ENCODE measurements around the gene FAM168A. TPM values are rescaled to one million over a fixed set of nuclear protein-coding genes. Genes with fewer than 3 reads are reported as not detected.

FAM168A gene
- total and polyA plus RNA-seq, 2 of the 8 experiments (the other 6 are each of a cell fraction or from before 2014, with no cell fraction given), result 17.1 to 21.6 TPM

- H3K9ac ChIP-seq (replicated peaks in 1 of 4; ENCODE audit: extremely low read depth in 1 of 4, low read depth in 3 of 4, low read length in 3 of 4), result no peak overlapping the region
- ChIA-PET POLR2A (ENCODE audit: partially characterized antibody) (interaction anchor here (0.9 to 1.7 kb wide), 4 partner anchors 8 to 84 kb away, joined by 3 to 5 read pairs (median 4); no protein-coding TSS in a partner anchor), CTCF (ENCODE audit: partially characterized antibody) (interaction anchor here (0.5 to 59.1 kb wide), 39 partner anchors 9 to 1322 kb away, joined by 3 to 1456 read pairs (median 5); no protein-coding TSS in a partner anchor)
- H3K4me2 ChIP-seq (ENCODE audit: insufficient read depth in 1 of 2, low read depth in 2 of 2, low read length in 2 of 2), result no peak overlapping the region
- H3K4me3 ChIP-seq (ENCODE audit: extremely low read depth in 1 of 4, insufficient read depth in 2 of 4, low read depth in 3 of 4, low read length in 4 of 4), result no peak overlapping the region
- H2AFZ ChIP-seq (ENCODE audit: low read length), result no peak overlapping the region
- H4K5ac ChIP-seq (ENCODE audit: insufficient read length, low read depth, low read length), result no peak overlapping the region
- no peak overlapping the region for H3K4ac ChIP-seq (replicated peaks; ENCODE audit: insufficient read length, low read depth, low read length)
- H2BK12ac ChIP-seq (ENCODE audit: low read depth, low read length), result no peak overlapping the region
- H3K23ac ChIP-seq (ENCODE audit: insufficient read length), result no peak overlapping the region
- no peak overlapping the region for H2BK15ac ChIP-seq (ENCODE audit: low read length)
- no peak overlapping the region for H3K18ac ChIP-seq (ENCODE audit: extremely low read depth, low read length)
- H3K79me1 ChIP-seq (ENCODE audit: low read depth, low read length), result no peaks in the 10 kb centered on the region
- no peaks in the 10 kb centered on the region for H3K9me3 ChIP-seq (ENCODE audit: insufficient read depth in 2 of 2, low read depth in 1 of 2, low read length in 1 of 2)
- no peak overlapping the region for H2BK5ac ChIP-seq (ENCODE audit: low read depth, low read length)
- H3K36me3 ChIP-seq (ENCODE audit: control insufficient read depth in 2 of 4, insufficient read depth in 4 of 4, low read length in 3 of 4), result no peaks in the 10 kb centered on the region
- no peaks in the 10 kb centered on the region for H3K79me2 ChIP-seq (ENCODE audit: control insufficient read depth in 1 of 2, insufficient read depth in 2 of 2, low read length in 2 of 2)
- H2AK5ac ChIP-seq (ENCODE audit: low read depth, low read length), result no peak overlapping the region
- no peak overlapping the region for H3K14ac ChIP-seq (ENCODE audit: insufficient read length)
- H3K23me2 ChIP-seq (ENCODE audit: low read depth, low read length), result no peaks in the 10 kb centered on the region
- peaks cover 4 to 9% of the 10 kb centered on the region in 2 experiments for H4K20me1 ChIP-seq (replicated peaks in 1 of 2; ENCODE audit: control insufficient read depth in 1 of 2, insufficient read depth in 2 of 2, low read length in 2 of 2)
- no peak for TF ChIP-seq ZNF274 (IDR thresholded peaks at IDR 0.05; ENCODE audit: borderline replicate concordance, extremely low read depth, low read length)
- no peak for TF ChIP-seq EZH2 (IDR thresholded peaks at IDR 0.05; ENCODE audit: low read depth, low read length, severe bottlenecking)
- TF ChIP-seq RNF2 (IDR thresholded peaks at IDR 0.05; ENCODE audit: borderline replicate concordance, low read depth, low read length, missing control alignments, poor library complexity, severe bottlenecking), result no peak
- no peak for TF ChIP-seq PHF8 (conservative IDR thresholded peaks at IDR 0.05; ENCODE audit: low read depth, low read length)
- TF ChIP-seq SIRT6 (IDR thresholded peaks at IDR 0.05; ENCODE audit: low read length), result no peak
- no peak overlapping the region for H3K27ac ChIP-seq (ENCODE audit: low read depth, low read length)
- H4K8ac ChIP-seq (ENCODE audit: extremely low read depth, insufficient read depth, low read length), result no peak overlapping the region
- DNase-seq (ENCODE audit: low read depth in 1 of 2, low spot score in 2 of 2) (no peak), FAIRE-seq (no peak)
- no peaks in the 10 kb centered on the region for H3K27me3 ChIP-seq (replicated peaks in 1 of 4; ENCODE audit: control insufficient read depth in 3 of 4, extremely low read depth in 1 of 4, insufficient read depth in 3 of 4, low read length in 3 of 4)
- 91% methylated on average over 7 of the region's 7 CpGs; no CpG with 5 or more reads in 1 of the 2 experiments for WGBS, 2 experiments (ENCODE audit: extremely low coverage in 1 of 2, insufficient coverage in 1 of 2, insufficient read length in 1 of 2, insufficient replicate concordance in 2 of 2, low coverage in 1 of 2, low lambda C conversion rate in 2 of 2, missing lambda C conversion rate in 1 of 2)
- H2BK20ac ChIP-seq (ENCODE audit: low read length), result no peak overlapping the region
- no peak overlapping the region for H2BK120ac ChIP-seq (replicated peaks; ENCODE audit: low read depth, low read length)
- H3K4me1 ChIP-seq (replicated peaks in 1 of 4; ENCODE audit: control insufficient read depth in 3 of 4, insufficient read depth in 4 of 4, low read length in 3 of 4), result no peaks in the 10 kb centered on the region; a peak in 1 of 7 replicates
- H3K56ac ChIP-seq (replicated peaks; ENCODE audit: insufficient read length, low read depth, low read length), result no peak overlapping the region
- no peak overlapping the region for H4K91ac ChIP-seq (replicated peaks; ENCODE audit: insufficient read length, low read length)
Observed at GRCh38 chr11:73393011-73393380, 204.9 kb downstream of the FAM168A start.

Data from H1 (cell line).